Stomach smooth muscle (tissue), 2 donors: ENCODE results near the gene RNF32.

Experiments
- H3K27ac ChIP-seq: one replicate; pipeline ENCODE4 v1.7.0; 2013; ENCODE audit warnings: mild to moderate bottlenecking, low read length, inconsistent platforms
- H3K27me3 ChIP-seq, 2 donors: one replicate each; pipeline ENCODE4 v1.7.0; 2013; ENCODE audit warnings: low read length in 2 of 2; ENCODE audit not compliant: insufficient read depth in 2 of 2, control insufficient read depth in 1 of 2
- H3K36me3 ChIP-seq, 2 donors: one replicate each; pipeline ENCODE4 v1.7.0; 2013; ENCODE audit warnings: low read length in 2 of 2; ENCODE audit not compliant: control insufficient read depth in 2 of 2, insufficient read depth in 2 of 2
- H3K4me1 ChIP-seq: one replicate; pipeline ENCODE4 v1.7.0; 2013; ENCODE audit warnings: low read length; ENCODE audit not compliant: control insufficient read depth, insufficient read depth
- H3K4me3 ChIP-seq, 2 donors: one replicate each; pipeline ENCODE4 v1.7.0; 2013; ENCODE audit warnings: low read length in 2 of 2
- H3K9ac ChIP-seq, 2 donors: one replicate each; pipeline ENCODE4 v1.7.0; 2013; ENCODE audit warnings: low read length in 2 of 2, mild to moderate bottlenecking in 1 of 2
- H3K9me3 ChIP-seq, 2 donors: one replicate each; pipeline ENCODE4 v1.7.0; 2013; ENCODE audit warnings: low read length in 2 of 2; ENCODE audit not compliant: control insufficient read depth in 2 of 2
- donor health status: healthy.
- donor health status: Pancreatic carcinoma.

Gene RNF32

DNA sequence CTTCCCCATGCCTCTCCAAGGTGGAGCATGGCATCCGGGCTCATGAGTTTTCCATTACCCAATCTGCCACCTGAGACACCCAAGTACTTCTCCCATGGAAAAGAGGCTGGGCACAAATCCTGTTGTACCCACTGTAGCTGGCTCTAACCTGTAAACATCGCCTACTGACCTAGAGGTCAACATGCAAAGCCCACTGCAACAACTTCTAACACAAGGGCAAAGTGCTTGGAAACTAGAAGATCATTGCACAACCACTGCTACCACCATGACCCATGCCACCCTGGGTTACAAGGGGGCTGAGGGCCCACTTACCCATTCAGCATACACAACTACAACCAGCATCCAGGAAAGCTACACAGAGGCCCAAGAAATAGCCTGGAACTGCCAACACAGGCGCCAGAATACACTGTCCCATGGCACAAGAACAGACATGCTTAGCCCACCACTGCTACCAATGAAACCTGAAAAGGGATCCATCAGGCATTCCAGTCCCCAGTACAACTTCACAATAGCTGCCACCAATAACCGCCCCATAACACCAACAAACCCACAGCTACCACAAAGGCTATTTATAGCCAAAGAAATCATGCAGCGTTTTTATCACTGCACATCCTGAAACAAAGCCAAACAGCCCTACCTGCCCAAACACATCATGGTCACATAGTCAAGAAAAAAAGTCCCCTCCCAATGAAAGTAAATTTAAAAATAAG lies 63.4 kb downstream of the RNF32 start:
- Histone ChIP-seq H3K27ac (no peak overlapping the region), H3K27me3 (no peaks in the 10 kb centered on the region), H3K4me3 (no peak overlapping the region), H3K9me3 (peaks cover 3 to 8% of the 10 kb centered on the region in 2 donors), H3K4me1 (no peaks in the 10 kb centered on the region), H3K36me3 (no peaks in the 10 kb centered on the region), H3K9ac (no peak overlapping the region)

DNA sequence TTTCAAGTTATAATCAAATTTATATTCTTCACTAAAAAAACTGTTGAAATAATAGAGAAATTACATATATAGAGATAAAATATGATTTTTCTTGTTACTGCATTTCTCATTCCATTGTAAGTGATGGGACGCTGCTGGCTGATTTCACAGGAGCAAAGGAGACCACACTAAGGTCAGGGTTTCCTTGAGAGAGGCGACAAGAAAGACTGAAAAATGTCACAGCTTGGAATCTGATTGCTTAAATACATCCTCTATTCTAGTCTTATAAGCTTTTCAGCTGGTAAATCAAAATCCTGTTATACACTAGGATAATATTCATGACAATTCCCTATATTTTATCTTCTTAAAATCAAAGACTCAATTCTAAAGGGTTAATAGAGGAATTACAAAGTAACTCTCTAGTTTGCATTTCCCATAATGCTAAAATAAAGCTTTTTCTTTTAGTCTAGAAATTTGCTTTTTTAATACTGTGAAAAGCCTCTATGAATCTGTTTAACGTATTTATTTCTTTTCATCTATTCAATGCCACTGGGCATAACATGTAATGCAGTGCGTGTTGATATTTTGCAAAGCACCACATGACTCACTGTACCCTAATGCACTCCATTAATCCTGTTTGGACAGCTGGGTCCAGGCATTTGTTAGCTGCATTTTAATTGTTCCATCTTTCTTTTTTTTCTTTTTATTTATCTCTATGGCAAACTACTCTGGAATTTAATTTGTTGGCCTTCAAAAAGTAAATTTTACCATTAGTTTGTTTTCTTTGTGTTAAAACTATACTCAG lies 81.7 kb downstream of the RNF32 start:
- Histone ChIP-seq H3K27ac (no peak overlapping the region), H3K27me3 (no peaks in the 10 kb centered on the region), H3K9me3 (no peaks in the 10 kb centered on the region), H3K4me3 (no peak overlapping the region), H3K4me1 (no peaks in the 10 kb centered on the region), H3K36me3 (no peaks in the 10 kb centered on the region), H3K9ac (no peak overlapping the region)

DNA sequence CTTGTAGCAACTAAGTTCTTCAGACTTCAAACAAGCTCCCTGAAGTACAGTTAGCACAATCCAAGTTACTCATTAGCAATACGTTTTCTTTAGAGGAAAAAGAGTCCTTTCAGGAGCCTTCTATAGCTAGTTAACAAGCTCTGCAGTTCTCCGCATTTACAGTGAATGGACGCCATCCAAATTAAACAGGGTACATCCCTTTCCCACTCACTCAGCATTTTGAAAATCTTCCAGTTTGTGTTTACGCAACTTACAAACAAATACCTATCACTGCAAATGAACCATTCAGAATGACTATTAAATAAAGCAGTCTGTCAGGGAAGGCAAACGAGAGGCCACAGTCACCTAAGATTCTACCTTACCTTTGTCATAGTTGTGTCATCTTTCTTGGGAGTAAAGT lies 84.5 kb downstream of the RNF32 start:
- no peaks in the 10 kb centered on the region for H3K4me1 ChIP-seq
- H3K9ac ChIP-seq: no peak overlapping the region
- H3K4me3 ChIP-seq: no peak overlapping the region
- H3K9me3 ChIP-seq: no peaks in the 10 kb centered on the region
- no peaks in the 10 kb centered on the region for H3K36me3 ChIP-seq
- H3K27ac ChIP-seq: no peak overlapping the region
- no peaks in the 10 kb centered on the region for H3K27me3 ChIP-seq

DNA sequence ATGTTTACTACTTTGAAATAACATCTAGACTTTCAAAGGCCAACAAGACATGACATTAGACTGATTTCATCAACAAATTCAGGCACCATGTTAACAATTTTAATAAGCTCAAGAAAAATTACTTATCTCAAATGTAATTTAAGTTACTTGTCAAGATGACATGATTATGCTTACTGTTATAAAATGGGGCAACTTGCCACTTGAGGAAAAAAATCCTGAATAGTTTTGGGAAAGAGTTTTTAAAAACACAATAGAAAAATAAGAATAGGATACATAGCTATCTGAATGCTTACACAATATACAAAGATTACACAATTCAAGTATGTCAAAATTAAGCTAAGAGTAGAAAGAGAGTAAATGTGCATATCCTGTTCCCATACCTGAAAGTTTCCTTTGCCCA lies 85.4 kb downstream of the RNF32 start:
- H3K4me3 ChIP-seq: no peak overlapping the region
- no peak overlapping the region for H3K27ac ChIP-seq
- no peak overlapping the region for H3K9ac ChIP-seq
- H3K36me3 ChIP-seq: no peaks in the 10 kb centered on the region
- H3K9me3 ChIP-seq: no peaks in the 10 kb centered on the region
- no peaks in the 10 kb centered on the region for H3K4me1 ChIP-seq
- H3K27me3 ChIP-seq: no peaks in the 10 kb centered on the region
